MM.1S (cell line): ENCODE data around the gene ZNF701.

Experiments used
- CTCF ChIP-seq: fragments of 300-600 bp; sonication (generic); IDR thresholded peaks from 2 replicates; pipeline ENCODE4 v1.5.1; 2016; ENCODE audit warnings: antibody characterized with exemption, low read length, mixed read lengths
- EZH2 ChIP-seq: fragments of 300-600 bp; sonication (generic); optimal IDR thresholded peaks from 2 replicates; pipeline ENCODE3; 2017; ENCODE audit warnings: low read depth, mild to moderate bottlenecking, antibody characterized with exemption, low read length, mixed read lengths
- EZH2phosphoT487 ChIP-seq: fragments of 300-600 bp; sonication (generic); IDR thresholded peaks from 2 replicates; pipeline ENCODE4 v1.6.1; 2018; ENCODE audit warnings: antibody characterized with exemption, low read length

DNA sequence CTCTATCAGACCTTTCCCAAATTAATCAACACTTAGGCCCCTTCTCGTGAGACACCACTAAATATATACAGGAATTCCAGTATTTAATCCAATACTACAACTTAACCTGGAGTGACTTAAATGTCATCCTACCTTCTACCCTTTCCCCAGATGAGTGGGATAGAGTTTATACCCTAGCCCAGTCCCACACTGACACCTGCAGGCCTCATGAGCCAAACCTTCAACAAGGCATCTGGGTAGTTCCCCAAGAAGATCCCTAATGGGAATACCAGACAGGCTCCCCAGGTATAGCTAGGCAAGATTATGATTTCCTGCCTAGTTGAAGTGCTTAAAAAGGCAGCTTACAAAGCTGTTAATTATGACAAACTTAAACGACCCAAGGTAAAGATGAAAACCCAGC lies 52.2 kb downstream of the ZNF701 start:
- TF ChIP-seq CTCF, result no peak
- TF ChIP-seq EZH2, result no peak
- no peak for TF ChIP-seq EZH2phosphoT487
